Epidermal melanocyte (primary cell): Measurements from ENCODE around the gene SSBP3.
A peak's percentile ranks its signal among the peaks of the same experiment; 100 is the strongest.
"Not testable (repeated sequence)": the region's sequence is repeated elsewhere in the genome, so short reads cannot be mapped to it uniquely, and the experiment has no call there.

Experiments used
- DNase-seq: peaks from one replicate; pipeline ENCODE4 v3.0.0; 2011; ENCODE audit warnings: low spot score; ENCODE audit not compliant: insufficient read length

Gene SSBP3

GRCh38 chr1:54352755-54353154, 53.4 kb downstream of the SSBP3 start:
- no peak for DNase-seq

- no peak for DNase-seq
Observed at GRCh38 chr1:54350360-54350759, 55.8 kb downstream of the SSBP3 start.

- no peak for DNase-seq
Observed at GRCh38 chr1:54348700-54349021, 57.5 kb downstream of the SSBP3 start.

- no peak for DNase-seq
Observed at GRCh38 chr1:54347955-54348699, 58.1 kb downstream of the SSBP3 start.

- no peak for DNase-seq
Observed at GRCh38 chr1:54347261-54347954, 58.8 kb downstream of the SSBP3 start.

- not testable (repeated sequence) for DNase-seq
Observed at GRCh38 chr1:54345548-54345947, 60.6 kb downstream of the SSBP3 start.

GRCh38 chr1:54345116-54345515, 61.1 kb downstream of the SSBP3 start:
- DNase-seq, result no peak

- no peak for DNase-seq
Observed at GRCh38 chr1:54342742-54343687, 63.2 kb downstream of the SSBP3 start.

GRCh38 chr1:54342288-54342687, 63.9 kb downstream of the SSBP3 start:
- no peak for DNase-seq

- no peak for DNase-seq
Observed at GRCh38 chr1:54341763-54342162, 64.4 kb downstream of the SSBP3 start.

GRCh38 chr1:54340878-54341277, 65.3 kb downstream of the SSBP3 start:
- DNase-seq, result no peak

- no peak for DNase-seq
Observed at GRCh38 chr1:54340434-54340833, 65.8 kb downstream of the SSBP3 start.

- DNase-seq, result no peak
Observed at GRCh38 chr1:54339126-54339525, 67.1 kb downstream of the SSBP3 start.

- no peak for DNase-seq
Observed at GRCh38 chr1:54338464-54338863, 67.7 kb downstream of the SSBP3 start.

- DNase-seq, result no peak
Observed at GRCh38 chr1:54337928-54338327, 68.3 kb downstream of the SSBP3 start.

GRCh38 chr1:54337034-54337433, 69.2 kb downstream of the SSBP3 start:
- DNase-seq, result no peak

GRCh38 chr1:54336116-54336515, 70.1 kb downstream of the SSBP3 start:
- no peak for DNase-seq

- peak; percentile 55 for DNase-seq
Observed at GRCh38 chr1:54335755-54336108, 70.5 kb downstream of the SSBP3 start.

GRCh38 chr1:54335011-54335754, 71.0 kb downstream of the SSBP3 start:
- DNase-seq, result no peak

- DNase-seq, result no peak
Observed at GRCh38 chr1:54332781-54333585, 73.2 kb downstream of the SSBP3 start.
